ENCODE results near the gene MXRA8.

The MXRA8 gene

GRCh38 chr1:1365875-1366698, 7.7 kb upstream of the MXRA8 start:
- no peak for FAIRE-seq

GRCh38 chr1:1364266-1364665, 5.9 kb upstream of the MXRA8 start:
- FAIRE-seq = no peak

- FAIRE-seq = no peak
Observed at GRCh38 chr1:1361982-1362423, 3.6 kb upstream of the MXRA8 start.

GRCh38 chr1:1361233-1361981, 3.1 kb upstream of the MXRA8 start:
- FAIRE-seq = no peak

GRCh38 chr1:1360506-1361169, 2.3 kb upstream of the MXRA8 start:
- no peak for FAIRE-seq

- FAIRE-seq = no peak
Observed at GRCh38 chr1:1359664-1360468, 1.5 kb upstream of the MXRA8 start.

GRCh38 chr1:1359308-1359663, 931 bp upstream of the MXRA8 start:
- FAIRE-seq = no peak

- FAIRE-seq = no peak
Observed at GRCh38 chr1:1357871-1358432, 403 bp downstream of the MXRA8 start.

GRCh38 chr1:1356796-1357401, 1.5 kb downstream of the MXRA8 start:
- no peak for FAIRE-seq

GRCh38 chr1:1356166-1356795, 2.1 kb downstream of the MXRA8 start:
- no peak for FAIRE-seq

GRCh38 chr1:1355416-1355815, 2.9 kb downstream of the MXRA8 start:
- FAIRE-seq = no peak

GRCh38 chr1:1354271-1355247, 3.8 kb downstream of the MXRA8 start:
- FAIRE-seq = no peak

GRCh38 chr1:1353389-1354151, 4.8 kb downstream of the MXRA8 start:
- FAIRE-seq = no peak

GRCh38 chr1:1352786-1353388, 5.5 kb downstream of the MXRA8 start:
- FAIRE-seq = no peak

GRCh38 chr1:1351511-1352427, 6.6 kb downstream of the MXRA8 start:
- FAIRE-seq = no peak

GRCh38 chr1:1349256-1350012, 8.9 kb downstream of the MXRA8 start, which contains the start of gene DVL1:
Gene DVL1 (minus strand): TSS chr1:1349418. CDS start chr1:1349065, 353 bp downstream.
- FAIRE-seq = no peak
